Retinal pigment epithelial cell (primary cell): ENCODE measurements around the gene SEC14L1.

Experiments used
- DNase-seq: peaks from one replicate; pipeline ENCODE4 v3.0.0-alpha.2; 2010; ENCODE audit warnings: low read depth
- H3K4me3 ChIP-seq: 2 replicates; pipeline ENCODE4 v1.5.1; 2011; ENCODE audit warnings: mild to moderate bottlenecking, low read length, control low read depth, moderate library complexity
- TF ChIP-seq, protein P1 (sequence below): conservative IDR thresholded peaks from 2 replicates; pipeline ENCODE4 v1.5.1; 2011; ENCODE audit warnings: low read depth, low read length, control low read depth, inconsistent platforms

The SEC14L1 gene

DNA sequence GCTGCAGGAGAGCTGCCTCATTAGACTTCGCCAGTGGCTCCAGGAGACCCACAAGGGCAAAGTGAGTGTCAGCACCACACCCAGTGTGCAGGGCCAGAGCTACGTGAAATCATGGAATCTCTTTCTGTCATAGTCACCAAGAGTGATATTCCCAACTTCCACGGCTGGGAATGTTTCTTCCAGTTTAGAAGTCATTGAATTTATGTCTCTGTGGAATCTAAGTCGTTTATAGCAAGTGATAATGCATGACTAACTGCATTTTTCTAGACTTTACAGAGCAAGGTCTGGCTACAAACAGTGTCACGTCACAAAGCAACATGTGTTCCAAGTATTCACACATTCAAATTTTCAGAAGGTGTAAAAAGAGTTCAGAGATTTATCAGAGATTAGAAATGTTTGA, 55.5 kb downstream of the SEC14L1 start:
- H3K4me3 ChIP-seq: no peak overlapping the region
- DNase-seq: no peak
- TF ChIP-seq, protein P1, sequence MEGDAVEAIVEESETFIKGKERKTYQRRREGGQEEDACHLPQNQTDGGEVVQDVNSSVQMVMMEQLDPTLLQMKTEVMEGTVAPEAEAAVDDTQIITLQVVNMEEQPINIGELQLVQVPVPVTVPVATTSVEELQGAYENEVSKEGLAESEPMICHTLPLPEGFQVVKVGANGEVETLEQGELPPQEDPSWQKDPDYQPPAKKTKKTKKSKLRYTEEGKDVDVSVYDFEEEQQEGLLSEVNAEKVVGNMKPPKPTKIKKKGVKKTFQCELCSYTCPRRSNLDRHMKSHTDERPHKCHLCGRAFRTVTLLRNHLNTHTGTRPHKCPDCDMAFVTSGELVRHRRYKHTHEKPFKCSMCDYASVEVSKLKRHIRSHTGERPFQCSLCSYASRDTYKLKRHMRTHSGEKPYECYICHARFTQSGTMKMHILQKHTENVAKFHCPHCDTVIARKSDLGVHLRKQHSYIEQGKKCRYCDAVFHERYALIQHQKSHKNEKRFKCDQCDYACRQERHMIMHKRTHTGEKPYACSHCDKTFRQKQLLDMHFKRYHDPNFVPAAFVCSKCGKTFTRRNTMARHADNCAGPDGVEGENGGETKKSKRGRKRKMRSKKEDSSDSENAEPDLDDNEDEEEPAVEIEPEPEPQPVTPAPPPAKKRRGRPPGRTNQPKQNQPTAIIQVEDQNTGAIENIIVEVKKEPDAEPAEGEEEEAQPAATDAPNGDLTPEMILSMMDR: no peak

GRCh38 chr17:77197115-77197514, 56.3 kb downstream of the SEC14L1 start:
- TF ChIP-seq, protein P1: no peak
- DNase-seq: no peak
- no peak overlapping the region for H3K4me3 ChIP-seq

GRCh38 chr17:77200711-77201110, 59.9 kb downstream of the SEC14L1 start:
- H3K4me3 ChIP-seq: no peak overlapping the region
- DNase-seq: no peak
- TF ChIP-seq, protein P1: no peak

DNA sequence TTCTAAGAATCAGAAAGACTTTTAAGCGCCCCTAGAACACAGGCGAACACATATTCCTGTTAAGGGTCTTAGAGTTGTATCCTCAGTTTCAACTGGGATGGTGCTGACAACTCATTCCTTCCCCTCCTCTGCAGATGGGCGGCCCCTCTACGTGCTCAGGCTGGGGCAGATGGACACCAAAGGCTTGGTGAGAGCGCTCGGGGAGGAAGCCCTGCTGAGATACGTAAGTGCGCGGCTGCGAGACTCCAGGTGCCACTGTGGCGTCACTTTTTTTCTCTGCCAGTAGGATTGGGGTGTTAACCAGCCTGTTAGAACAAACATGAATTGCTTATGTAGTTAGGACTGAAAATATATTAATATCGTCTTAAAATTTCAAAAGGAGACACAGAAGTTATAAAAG, 62.7 kb downstream of the SEC14L1 start:
- no peak for DNase-seq
- TF ChIP-seq, protein P1: no peak
- H3K4me3 ChIP-seq: no peak overlapping the region

GRCh38 chr17:77203846-77204245, 63.1 kb downstream of the SEC14L1 start:
- H3K4me3 ChIP-seq: no peak overlapping the region
- TF ChIP-seq, protein P1: no peak
- DNase-seq: no peak

GRCh38 chr17:77204536-77204935, 63.8 kb downstream of the SEC14L1 start:
- TF ChIP-seq, protein P1: no peak
- no peak for DNase-seq
- no peak overlapping the region for H3K4me3 ChIP-seq

DNA sequence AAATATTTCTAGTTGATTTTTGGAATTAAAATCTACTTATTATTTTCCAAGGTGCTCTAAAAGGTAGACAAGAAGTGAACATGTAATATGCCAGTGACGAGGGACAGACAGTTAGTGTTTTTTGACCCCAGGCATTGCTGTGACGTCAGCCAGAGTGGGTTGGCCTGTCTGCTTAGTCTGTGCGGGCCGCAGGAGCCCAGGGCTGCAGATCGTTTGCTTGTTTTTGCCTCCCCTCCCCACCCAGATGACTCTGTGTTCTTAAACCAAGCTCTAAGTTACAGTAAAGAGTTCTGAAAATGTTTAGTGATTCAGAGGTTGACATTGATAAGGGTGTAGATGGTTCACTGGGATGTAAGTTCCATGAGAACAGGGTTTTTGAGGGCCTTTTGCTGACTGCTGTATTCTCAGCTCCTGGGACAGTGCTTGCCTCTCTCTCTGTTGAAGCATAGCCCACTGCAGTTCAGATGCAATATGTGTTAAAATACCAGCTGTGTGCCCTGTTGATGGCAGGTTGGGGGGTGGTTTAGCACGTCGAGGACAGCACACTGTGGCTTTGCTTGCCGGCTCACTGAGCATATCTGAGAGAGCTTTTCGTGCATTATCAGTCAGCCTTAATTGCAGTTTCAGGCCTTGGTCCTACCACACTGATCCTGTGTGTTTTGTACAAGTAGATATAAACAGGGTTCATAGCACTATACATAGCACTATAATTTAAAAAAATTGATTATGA, 64.8 kb downstream of the SEC14L1 start:
- no peak overlapping the region for H3K4me3 ChIP-seq
- no peak for DNase-seq
- TF ChIP-seq, protein P1: no peak
